Hepatocyte (in vitro differentiated cells): ENCODE results near the gene SAXO2.

Experiments
- CTCF ChIP-seq: fragments of 200-600 bp; sonication (generic); IDR thresholded peaks from 2 replicates; pipeline ENCODE4 v1.5.1; 2016; ENCODE audit warnings: antibody characterized with exemption, mild to moderate bottlenecking; ENCODE audit not compliant: poor library complexity
- EZH2 ChIP-seq: fragments of 200-600 bp; sonication (generic); IDR thresholded peaks from 2 replicates; pipeline ENCODE4 v1.6.1; 2016; ENCODE audit warnings: antibody characterized with exemption, mild to moderate bottlenecking, borderline replicate concordance

DNA sequence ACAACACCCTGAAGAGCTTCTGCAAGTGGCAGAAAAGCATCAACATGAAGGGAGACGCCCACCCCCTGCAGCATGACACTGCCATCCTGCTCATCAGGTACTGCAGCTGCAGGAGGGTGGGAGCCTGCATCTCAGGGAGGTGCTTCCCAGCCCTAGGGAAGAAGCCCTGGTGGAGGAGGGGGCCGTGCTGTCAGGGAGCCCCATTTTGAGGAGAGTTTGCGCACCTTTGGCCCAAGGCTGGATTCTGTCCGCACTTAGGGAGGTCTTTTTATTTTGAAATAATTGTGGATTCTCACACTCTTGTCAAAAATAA is 42.1 kb downstream of the SAXO2 start:
- TF ChIP-seq EZH2 = no peak
- TF ChIP-seq CTCF = no peak
